Stimulated activated CD8-positive, alpha-beta memory T cell treated with anti-CD3 and anti-CD28 coated beads, Interleukin-4, amount 100 ng/mL, for 1 hour (primary cell): ENCODE data around the gene SUFU.

Experiments used
- DNase-seq, 2 donors: peaks; one replicate each; pipeline ENCODE4 v3.0.0-alpha.2; 2020; ENCODE audit warnings: low read depth in 2 of 2, low spot score in 1 of 2

The SUFU gene

DNA sequence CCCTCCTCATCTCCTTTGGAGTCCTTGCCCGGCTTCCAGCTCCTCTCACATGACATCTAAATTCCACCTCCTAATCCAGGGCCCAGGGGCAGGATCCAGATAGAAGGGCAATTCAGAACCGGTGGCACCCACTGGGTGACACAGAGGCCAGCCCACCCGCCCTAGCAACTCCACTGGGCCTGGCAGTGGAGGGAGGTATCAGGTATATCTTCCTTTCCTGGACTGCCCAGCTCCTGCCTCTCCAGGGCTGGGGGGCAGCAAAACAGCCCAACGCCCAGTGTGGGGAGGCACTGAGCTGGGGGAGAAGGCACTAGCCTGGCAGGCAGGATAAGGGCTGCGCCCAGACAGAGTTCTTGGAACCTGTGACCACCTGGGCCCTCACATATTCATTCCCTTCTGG lies 130.1 kb downstream of the SUFU start:
- DNase-seq = no peak

DNA sequence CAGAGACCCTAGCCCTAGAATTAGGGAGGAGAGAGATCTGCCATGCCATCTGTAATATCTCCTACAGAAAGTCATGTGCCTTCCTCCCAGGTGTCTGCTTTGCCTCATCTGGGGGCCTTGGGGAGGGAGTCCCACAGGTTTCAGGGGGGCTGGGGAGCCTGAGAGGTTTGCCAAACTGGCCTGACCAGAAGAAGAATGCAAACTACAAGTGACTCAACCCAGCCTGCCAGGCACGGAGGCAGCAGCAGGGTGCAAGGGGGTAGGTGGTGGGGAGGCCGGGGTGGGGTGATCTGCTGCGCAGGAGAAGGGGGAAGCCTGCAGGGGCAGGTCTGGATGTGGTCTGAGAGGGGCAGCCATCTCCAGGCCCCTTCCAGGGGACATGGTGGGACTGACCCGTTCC lies 130.9 kb downstream of the SUFU start:
- no peak for DNase-seq

DNA sequence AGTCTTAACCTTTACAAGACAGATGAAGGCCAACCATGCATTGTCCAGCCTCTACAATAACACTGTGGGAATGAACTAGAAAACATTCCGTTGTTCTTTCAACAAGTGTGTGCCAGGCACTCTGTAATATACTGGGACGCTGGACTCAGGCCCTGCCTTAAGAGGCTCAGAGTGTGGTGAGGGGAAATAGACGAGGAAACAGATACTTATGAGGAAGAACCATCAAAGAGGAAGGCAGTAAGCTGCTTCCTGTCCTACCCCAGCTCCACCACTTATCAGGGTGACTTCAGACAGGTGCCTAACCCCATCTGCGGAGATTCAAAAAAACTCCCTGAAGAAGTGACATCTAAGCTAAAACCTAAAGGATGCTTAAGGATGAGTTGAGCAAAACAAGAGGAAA lies 131.6 kb downstream of the SUFU start:
- no peak for DNase-seq

GRCh38 chr10:102639537-102639936 lies 135.8 kb downstream of the SUFU start:
- no peak for DNase-seq

- DNase-seq = no peak
Measured at GRCh38 chr10:102641402-102641801, 137.6 kb downstream of the SUFU start.

GRCh38 chr10:102641880-102642735 lies 138.3 kb downstream of the SUFU start:
- peak; percentile 97 for DNase-seq

DNA sequence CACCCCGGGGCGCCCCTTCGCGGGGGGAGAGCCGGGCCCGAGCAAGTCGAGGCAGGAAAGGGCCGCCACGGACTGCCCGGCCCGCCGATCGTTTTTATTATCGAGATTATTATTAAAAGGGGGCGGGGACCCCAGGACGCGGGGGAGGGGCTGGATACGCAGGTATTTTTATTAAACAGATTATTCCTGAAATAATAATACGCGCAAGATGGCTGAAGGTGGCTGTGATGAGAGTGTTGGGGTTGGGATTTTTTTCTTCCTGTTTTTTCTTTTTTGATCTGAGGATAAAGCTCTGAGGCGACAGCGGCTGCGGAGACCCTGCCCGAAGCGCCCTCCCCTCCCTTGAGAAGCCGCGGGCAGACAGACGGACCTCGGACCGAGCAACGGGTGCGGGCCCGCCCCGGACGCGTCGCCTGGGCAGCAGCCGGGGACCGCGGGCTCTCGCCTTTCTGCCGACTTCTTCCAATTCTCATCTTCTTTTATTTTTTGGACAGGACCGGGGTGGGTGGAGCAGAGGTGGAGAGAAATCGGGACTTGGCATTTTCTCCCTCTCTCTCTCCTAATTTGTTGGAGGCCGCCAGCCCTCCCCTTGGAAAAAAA lies 139.1 kb downstream of the SUFU start:
- peak in 1 of 2 donors; percentile 26 for DNase-seq

DNA sequence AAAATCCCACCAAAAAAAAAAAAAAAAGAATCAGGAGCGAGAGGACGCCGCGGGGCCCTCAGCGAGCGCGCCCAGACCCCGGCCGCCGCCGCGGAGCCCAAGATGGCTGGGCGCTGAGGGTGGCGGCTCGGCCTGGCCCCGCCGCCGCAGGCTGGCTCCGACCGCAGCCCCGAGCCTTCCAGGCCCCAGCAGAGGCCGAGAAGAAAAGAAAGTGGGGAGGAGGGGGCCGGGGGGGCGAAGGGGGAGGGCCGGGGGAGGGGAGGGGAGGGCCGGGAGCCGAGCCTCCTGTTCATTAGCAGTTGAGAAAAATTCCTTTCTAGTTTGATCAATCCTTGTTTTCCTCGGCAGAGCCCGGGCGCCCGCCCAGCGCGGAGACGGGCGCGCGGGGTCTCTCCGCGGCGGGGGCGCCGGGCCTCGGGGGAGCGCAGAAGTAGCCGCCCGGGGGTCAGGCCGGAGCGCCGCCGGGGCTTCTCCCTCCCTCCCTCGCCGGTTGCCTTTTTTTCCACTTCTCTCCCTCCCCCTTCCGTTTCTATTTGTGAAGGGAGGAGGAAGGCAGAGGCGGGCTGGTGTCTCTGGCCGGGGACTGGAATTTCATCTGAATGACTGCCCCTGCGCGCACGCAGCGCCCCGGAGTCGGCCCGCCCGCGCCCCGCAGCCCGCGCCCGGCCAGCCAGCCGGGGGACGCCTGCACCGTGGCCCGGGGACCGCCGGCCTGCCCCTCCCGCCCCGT lies 139.7 kb downstream of the SUFU start:
- no peak for DNase-seq

DNA sequence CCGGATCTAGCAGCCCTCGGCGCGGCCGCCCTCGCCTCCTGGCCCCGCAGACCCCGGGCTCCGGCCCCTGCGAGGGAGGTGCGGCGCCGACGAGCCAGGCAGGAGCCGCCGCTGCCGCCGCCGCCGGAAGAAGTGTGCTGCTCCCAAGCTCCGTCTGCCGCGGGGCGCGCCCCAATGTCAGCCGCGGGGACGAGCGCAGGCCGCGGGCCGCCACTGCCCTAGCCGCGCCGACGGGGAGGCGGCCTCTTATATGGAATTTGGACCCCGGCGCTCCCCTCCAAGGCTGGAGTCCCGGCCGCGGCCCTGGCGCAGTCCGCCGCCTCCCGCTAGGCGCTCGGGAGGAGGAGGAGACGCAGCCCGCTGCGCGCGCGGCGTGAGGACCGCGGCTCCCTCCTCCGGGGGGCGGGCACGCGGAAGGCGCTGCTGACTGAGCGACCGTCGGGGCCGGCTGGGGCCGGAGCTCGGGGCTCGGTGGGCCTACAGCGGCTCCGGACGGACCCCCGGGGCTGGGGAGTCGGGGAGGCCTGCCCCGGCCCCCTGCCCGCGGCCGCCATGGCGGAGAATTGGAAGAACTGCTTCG lies 140.4 kb downstream of the SUFU start, which contains the start of gene TRIM8:
TRIM8 (plus strand) TSS at position 414 of the 580 bp plus-strand sequence; CDS start at position 553, 139 bp downstream.
- DNase-seq = no peak

DNA sequence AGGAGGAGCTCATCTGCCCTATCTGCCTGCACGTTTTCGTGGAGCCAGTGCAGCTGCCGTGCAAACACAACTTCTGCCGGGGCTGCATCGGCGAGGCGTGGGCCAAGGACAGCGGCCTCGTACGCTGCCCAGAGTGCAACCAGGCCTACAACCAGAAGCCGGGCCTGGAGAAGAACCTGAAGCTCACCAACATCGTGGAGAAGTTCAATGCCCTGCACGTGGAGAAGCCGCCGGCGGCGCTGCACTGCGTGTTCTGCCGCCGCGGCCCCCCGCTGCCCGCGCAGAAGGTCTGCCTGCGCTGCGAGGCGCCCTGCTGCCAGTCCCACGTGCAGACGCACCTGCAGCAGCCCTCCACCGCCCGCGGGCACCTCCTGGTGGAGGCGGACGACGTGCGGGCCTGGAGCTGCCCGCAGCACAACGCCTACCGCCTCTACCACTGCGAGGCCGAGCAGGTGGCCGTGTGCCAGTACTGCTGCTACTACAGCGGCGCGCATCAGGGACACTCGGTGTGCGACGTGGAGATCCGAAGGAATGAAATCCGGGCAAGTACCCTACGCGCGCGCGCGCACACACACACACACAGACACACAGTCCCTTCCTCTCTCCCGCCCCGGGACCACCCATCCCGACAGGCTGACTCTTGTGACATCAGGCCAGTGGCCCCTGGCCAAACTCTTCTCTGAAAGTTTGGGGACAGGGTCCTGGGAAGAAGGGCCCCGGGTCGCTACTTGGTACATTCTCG lies 141.0 kb downstream of the SUFU start:
- DNase-seq = peak; percentile 39 to 61

DNA sequence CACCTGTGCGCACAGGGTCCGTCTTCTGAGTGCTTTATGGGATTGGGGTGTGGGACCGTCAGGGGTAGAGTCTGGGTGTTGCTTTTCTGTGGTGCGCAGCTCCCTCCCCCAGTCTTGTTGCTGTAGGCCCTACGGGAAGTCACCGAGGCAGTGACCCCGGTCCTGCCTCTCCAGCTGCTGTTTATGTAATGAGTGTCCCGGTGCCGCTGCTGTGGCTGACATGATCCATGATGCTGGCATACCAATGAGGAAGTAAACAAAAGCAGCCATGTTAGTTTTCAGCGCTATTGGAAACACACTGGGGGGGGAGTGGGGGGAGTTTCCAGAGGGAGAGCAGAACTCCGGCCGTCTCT lies 141.6 kb downstream of the SUFU start:
- DNase-seq = no peak

DNA sequence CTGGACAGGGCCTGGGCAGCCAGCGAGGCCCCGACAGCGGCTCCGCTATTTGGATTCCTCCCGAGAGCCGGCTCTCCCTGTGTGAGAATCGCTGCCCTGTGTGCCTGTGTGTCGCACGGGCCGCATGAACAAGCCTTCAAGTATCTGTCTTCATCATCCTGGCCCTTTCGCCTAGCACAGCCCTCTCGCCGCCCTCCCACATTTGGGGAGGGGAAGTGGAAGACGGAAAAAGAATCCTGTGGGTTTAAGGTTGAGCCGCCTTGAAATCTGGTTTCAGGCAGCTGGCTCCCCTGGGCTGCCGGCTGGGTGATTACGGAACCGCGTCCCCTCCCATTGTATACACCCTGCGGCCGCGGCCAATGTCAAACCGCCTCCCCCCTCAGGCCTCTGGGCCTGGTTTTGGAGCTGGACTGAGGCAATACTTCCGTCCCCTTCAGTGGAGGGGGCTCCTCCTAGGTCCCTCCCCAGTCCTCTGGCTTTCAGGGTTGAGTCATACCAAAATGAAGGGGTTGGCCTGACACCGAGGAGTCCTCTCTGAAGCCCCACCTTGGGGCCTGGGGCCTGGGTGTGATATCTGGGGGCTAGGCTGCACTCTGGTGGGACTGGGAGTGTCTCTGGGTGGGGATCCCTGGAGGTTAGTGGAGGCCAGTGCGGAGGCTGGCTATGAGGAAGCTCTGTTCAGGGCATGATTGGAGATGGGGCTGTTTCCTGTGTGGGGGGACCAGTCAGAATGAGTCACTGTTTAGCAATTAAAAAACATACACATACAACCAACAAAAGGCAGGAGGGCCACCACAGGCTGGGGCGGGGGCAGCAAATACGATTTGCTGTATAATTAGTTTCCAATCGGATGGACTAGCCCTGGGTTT lies 142.2 kb downstream of the SUFU start:
- DNase-seq = peak; percentile 36 to 46

DNA sequence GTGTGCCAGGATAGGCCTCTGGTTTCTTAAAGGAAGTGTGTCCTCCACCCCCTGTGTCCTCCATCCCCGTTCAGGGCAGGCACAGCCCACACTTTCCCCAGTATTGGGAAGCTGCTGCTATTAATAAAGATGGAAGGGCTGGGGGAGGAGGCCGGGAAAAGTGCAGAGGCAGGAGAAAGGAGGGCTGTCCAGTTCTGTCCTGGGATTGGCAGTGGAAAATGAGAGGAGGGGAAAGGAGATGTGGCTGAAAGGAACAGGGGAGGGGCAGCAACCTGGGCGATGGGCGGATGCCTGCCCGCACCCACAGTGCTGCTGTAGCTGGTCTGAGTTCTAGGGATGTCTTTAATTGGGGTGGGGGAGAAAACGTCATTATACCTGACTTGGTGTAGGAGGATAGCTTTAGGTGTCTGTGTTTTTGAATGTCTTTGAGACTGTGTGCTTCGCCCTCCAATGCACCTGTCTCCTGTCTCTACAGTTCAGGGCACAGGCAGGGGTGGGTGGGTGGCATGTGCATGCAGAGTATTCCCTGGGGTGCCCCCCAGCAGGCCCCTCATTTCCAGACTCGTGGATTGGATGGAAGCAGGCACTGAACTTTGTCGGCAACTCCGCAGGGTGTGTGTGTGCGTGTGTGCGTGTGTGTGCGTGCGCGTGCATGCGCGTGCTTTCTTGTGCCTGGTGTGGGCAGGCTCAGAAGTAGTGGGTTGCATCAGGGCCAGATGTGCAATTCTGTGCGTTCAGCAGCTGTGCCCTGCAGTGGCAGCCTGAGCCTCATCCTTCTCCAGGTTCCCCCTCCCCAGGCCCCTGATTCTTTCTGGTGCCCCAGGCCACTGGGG lies 143.1 kb downstream of the SUFU start:
- DNase-seq = no peak

GRCh38 chr10:102647443-102648268 lies 143.9 kb downstream of the SUFU start:
- DNase-seq = no peak

- DNase-seq = no peak
Measured at GRCh38 chr10:102648269-102648888, 144.6 kb downstream of the SUFU start.

- DNase-seq = no peak
Measured at GRCh38 chr10:102648889-102649796, 145.4 kb downstream of the SUFU start.
